Measurements from ENCODE around the gene MBOAT1. TPM values are rescaled to one million over a fixed set of nuclear protein-coding genes. Genes with fewer than 3 reads are reported as not detected.

Gene MBOAT1
- total RNA-seq, 8 experiments from 2014 or later = 0.46 to 3.6 (median 1.4) TPM

GRCh38 chr6:20126102-20126752 is 86.0 kb downstream of the MBOAT1 start:
- no peak overlapping the region for H3K27ac ChIP-seq
- ATAC-seq (replicated peaks in 6 of 8) = no peak
- WGBS, 10 experiments = 50 to 86% (median 77%) methylated on average over 1 to 3 of the region's 3 CpGs; no CpG with 5 or more reads in 1 of the 10 experiments

DNA sequence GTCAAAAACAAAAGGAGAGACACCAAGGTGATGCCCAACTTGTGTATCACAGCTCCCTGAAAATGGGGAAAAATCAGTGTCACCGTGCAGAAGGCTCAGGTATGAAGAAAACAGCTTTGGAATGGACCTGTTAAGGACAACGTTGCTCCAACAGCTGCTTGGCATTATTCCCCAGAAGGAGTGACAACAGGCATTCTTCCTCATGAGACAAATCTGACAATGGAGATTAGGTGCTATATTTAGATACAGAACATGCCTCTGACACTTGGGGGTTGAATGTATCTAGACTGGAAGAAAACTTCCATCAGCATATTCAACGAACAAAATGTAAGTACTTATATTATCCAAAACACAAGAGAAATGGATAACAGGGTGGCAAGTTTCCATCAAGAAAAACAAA is 87.7 kb downstream of the MBOAT1 start:
- ATAC-seq (replicated peaks in 6 of 8) = no peak
- Histone ChIP-seq H3K4me3 (no peak overlapping the region), H3K4me1 (replicated peaks in 1 of 2) (peaks cover 0 to under 1% of the 10 kb centered on the region in 2 donors), H3K27ac (no peak overlapping the region)
- in situ Hi-C loops (cut with MboI; ENCODE audit: low pct_unique_long_range_greater_than_20kb in 2 of 9, low sequenced_read_pairs in 9 of 9, unreplicated experiment in 9 of 9) = no loop called here
- WGBS, 10 experiments = 38 to 100% (median 90%) methylated on average over 1 to 3 of the region's 3 CpGs; no CpG with 5 or more reads in 1 of the 10 experiments

More at GRCh38 chr6:20126102-20126752, 86.0 kb downstream of the MBOAT1 start:
- no peak overlapping the region for H3K4me3 ChIP-seq
- in situ Hi-C loops (cut with MboI; ENCODE audit: low pct_unique_long_range_greater_than_20kb in 2 of 9, low sequenced_read_pairs in 9 of 9, unreplicated experiment in 9 of 9) = no loop called here
- H3K4me1 ChIP-seq (replicated peaks in 1 of 2) = no peaks in the 10 kb centered on the region

DNA sequence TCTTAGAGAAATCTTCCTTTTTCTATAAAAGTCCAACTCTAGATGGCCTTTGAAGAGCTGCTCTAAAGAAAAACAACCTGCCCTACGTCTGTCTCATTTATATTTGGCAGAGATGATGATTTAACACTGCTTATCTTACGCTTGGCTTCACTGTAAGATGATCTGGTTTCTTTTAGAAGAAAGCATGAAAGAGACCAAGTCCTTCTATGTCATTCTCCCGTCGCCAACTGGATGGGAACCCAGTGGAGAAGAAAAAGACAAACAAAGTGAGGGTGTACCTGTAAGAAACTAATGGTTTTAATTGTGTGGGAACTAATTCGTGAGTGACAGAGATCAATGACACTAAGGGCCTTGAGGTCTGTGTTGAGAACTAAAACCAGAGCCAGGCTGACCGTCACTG is 92.8 kb downstream of the MBOAT1 start:
- Histone ChIP-seq H3K4me3 (no peak overlapping the region), H3K27ac (no peak overlapping the region), H3K4me1 (replicated peaks in 1 of 2) (peaks cover 0 to 3% of the 10 kb centered on the region in 2 donors)
- WGBS, 10 experiments = 28 to 81% (median 59%) methylated on average over 1 to 6 of the region's 6 CpGs
- ATAC-seq (replicated peaks in 6 of 8) = no peak
- in situ Hi-C loops (cut with MboI; ENCODE audit: low pct_unique_long_range_greater_than_20kb in 2 of 9, low sequenced_read_pairs in 9 of 9, unreplicated experiment in 9 of 9) = no loop called here

DNA sequence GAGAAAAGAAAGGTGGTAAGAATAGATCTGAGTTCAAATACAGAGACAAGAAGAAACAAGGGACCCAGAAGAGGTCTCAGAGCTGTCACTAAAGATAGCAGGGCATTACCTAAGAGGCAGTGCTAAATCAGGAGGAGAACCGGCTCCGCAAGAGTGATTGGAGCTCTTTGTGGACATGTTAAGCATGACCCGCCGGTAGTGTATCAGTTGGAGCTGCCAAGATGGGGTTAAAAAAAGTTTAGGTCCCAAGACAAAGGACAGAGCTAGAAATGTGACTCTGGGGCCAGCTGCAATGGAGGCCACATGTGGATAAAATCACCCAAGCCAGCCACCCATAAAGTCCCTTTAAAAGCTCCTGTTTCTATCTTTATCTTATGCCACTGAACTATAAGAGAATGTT is 93.4 kb downstream of the MBOAT1 start:
- H3K4me3 ChIP-seq = no peak overlapping the region
- in situ Hi-C loops (cut with MboI; ENCODE audit: low pct_unique_long_range_greater_than_20kb in 2 of 9, low sequenced_read_pairs in 9 of 9, unreplicated experiment in 9 of 9) = no loop called here
- WGBS, 10 experiments = 42 to 100% (median 81%) methylated on average over 1 to 4 of the region's 4 CpGs; no CpG with 5 or more reads in 1 of the 10 experiments
- no peak overlapping the region for H3K27ac ChIP-seq
- no peak for ATAC-seq (replicated peaks in 6 of 8)
- H3K4me1 ChIP-seq (replicated peaks in 1 of 2) = peaks cover 0 to 3% of the 10 kb centered on the region in 2 donors

GRCh38 chr6:20117474-20117873 is 94.8 kb downstream of the MBOAT1 start:
- Histone ChIP-seq H3K27ac (no peak overlapping the region), H3K4me3 (no peak overlapping the region)

DNA sequence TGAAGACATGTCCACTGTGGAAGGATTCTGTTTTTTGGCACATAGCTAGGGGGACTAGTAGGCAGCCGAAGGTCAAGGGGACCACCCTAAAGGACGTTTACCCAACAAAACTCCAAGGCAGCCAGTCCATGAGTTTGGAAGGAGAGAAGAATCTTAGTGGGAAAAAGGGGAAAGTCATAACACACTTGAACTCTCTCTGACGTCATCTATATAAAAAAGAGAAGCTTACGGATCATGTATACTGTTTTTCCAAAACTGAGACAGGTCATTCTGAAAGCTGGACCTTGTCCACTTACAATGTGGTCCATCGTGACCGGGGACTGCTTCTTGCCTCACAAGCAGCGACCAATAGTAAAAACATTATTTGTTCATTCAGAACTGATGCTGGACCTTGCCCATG is 95.5 kb downstream of the MBOAT1 start:
- Histone ChIP-seq H3K4me3 (no peak overlapping the region), H3K4me1 (replicated peaks in 1 of 2) (peaks cover 0 to 3% of the 10 kb centered on the region in 2 donors), H3K27ac (no peak overlapping the region)
- no peak for ATAC-seq (replicated peaks in 6 of 8)
- in situ Hi-C loops (cut with MboI; ENCODE audit: low pct_unique_long_range_greater_than_20kb in 2 of 9, low sequenced_read_pairs in 9 of 9, unreplicated experiment in 9 of 9) = no loop called here
- WGBS, 10 experiments = 54 to 100% (median 84%) methylated on average over 1 to 7 of the region's 7 CpGs; no CpG with 5 or more reads in 2 of the 10 experiments

More at GRCh38 chr6:20117474-20117873, 94.8 kb downstream of the MBOAT1 start:
- WGBS, 10 experiments = 17 to 100% (median 57%) methylated on average over 1 to 3 of the region's 3 CpGs; no CpG with 5 or more reads in 2 of the 10 experiments
- H3K4me1 ChIP-seq (replicated peaks in 1 of 2) = peaks cover 0 to 3% of the 10 kb centered on the region in 2 donors
- in situ Hi-C loops (cut with MboI; ENCODE audit: low pct_unique_long_range_greater_than_20kb in 2 of 9, low sequenced_read_pairs in 9 of 9, unreplicated experiment in 9 of 9) = no loop called here
- ATAC-seq (replicated peaks in 6 of 8) = peak in 1 of 8 experiments; percentile 80

- Histone ChIP-seq H3K27ac (no peak overlapping the region), H3K4me1 (replicated peaks in 1 of 2) (peaks cover 0 to 3% of the 10 kb centered on the region in 2 donors), H3K4me3 (no peak overlapping the region)
- 48 to 96% (median 72%) methylated on average over 2 to 8 of the region's 9 CpGs for WGBS, 10 experiments
- in situ Hi-C loops (cut with MboI; ENCODE audit: low pct_unique_long_range_greater_than_20kb in 2 of 9, low sequenced_read_pairs in 9 of 9, unreplicated experiment in 9 of 9) = no loop called here
- ATAC-seq (replicated peaks in 6 of 8) = peak in 1 of 8 experiments; percentile 65
Observed at GRCh38 chr6:20115246-20115980, 96.9 kb downstream of the MBOAT1 start.

DNA sequence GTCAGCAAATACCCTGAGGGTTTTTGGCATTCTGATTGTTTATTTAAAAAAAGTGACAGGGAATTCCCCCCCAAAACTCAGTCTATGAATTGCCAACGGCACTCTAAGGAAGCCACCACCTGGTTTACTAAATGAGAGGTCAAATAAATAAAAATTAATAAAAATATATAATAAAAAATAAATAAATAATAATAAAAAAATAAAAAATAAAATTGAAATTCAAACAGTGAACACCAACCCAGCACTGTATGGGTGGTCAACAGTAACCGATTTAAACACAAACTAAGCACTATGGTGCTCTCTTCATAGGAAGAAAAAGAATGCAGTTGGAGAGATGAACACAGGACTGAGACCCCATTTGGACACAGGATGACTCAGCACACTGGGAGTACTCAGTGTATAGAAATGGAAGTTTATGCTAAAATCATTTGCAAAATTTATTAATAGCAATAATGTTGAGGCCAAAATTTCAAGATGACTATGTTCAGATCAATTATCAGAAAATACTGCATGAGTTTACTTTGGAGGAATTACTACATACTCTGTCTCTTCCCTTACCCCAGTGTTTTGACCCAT is 98.5 kb downstream of the MBOAT1 start:
- WGBS, 10 experiments = 69 to 100% (median 85%) methylated on average over 1 to 2 of the region's 2 CpGs
- Histone ChIP-seq H3K4me1 (replicated peaks in 1 of 2) (no peaks in the 10 kb centered on the region), H3K27ac (no peak overlapping the region), H3K4me3 (no peak overlapping the region)
- no peak for ATAC-seq (replicated peaks in 6 of 8)
- in situ Hi-C loops (cut with MboI; ENCODE audit: low pct_unique_long_range_greater_than_20kb in 2 of 9, low sequenced_read_pairs in 9 of 9, unreplicated experiment in 9 of 9) = no loop called here

GRCh38 chr6:20112841-20113240 is 99.4 kb downstream of the MBOAT1 start:
- 75 to 100% (median 93%) methylated on average over 1 to 5 of the region's 5 CpGs; no CpG with 5 or more reads in 2 of the 10 experiments for WGBS, 10 experiments
- no peak overlapping the region for H3K4me3 ChIP-seq
- H3K4me1 ChIP-seq (replicated peaks in 1 of 2) = no peaks in the 10 kb centered on the region
- no peak for ATAC-seq (replicated peaks in 6 of 8)
- no peak overlapping the region for H3K27ac ChIP-seq
- in situ Hi-C loops (cut with MboI; ENCODE audit: low pct_unique_long_range_greater_than_20kb in 2 of 9, low sequenced_read_pairs in 9 of 9, unreplicated experiment in 9 of 9) = no loop called here

GRCh38 chr6:20112241-20112640 is 100.0 kb downstream of the MBOAT1 start:
- no peaks in the 10 kb centered on the region for H3K4me1 ChIP-seq (replicated peaks in 1 of 2)
- H3K4me3 ChIP-seq = no peak overlapping the region
- no peak for ATAC-seq (replicated peaks in 6 of 8)
- no peak overlapping the region for H3K27ac ChIP-seq
- in situ Hi-C loops (cut with MboI; ENCODE audit: low pct_unique_long_range_greater_than_20kb in 2 of 9, low sequenced_read_pairs in 9 of 9, unreplicated experiment in 9 of 9) = no loop called here
- 67 to 100% (median 87%) methylated on average over 1 to 5 of the region's 5 CpGs; no CpG with 5 or more reads in 3 of the 10 experiments for whole genome bisulfite sequencing, 10 experiments

GRCh38 chr6:20110478-20110877 is 101.8 kb downstream of the MBOAT1 start:
- H3K4me3 ChIP-seq = no peak overlapping the region
- in situ Hi-C loops (cut with MboI; ENCODE audit: low pct_unique_long_range_greater_than_20kb in 2 of 9, low sequenced_read_pairs in 9 of 9, unreplicated experiment in 9 of 9) = no loop called here
- no peak for ATAC-seq (replicated peaks in 6 of 8)
- no peaks in the 10 kb centered on the region for H3K4me1 ChIP-seq (replicated peaks in 1 of 2)
- no peak overlapping the region for H3K27ac ChIP-seq

DNA sequence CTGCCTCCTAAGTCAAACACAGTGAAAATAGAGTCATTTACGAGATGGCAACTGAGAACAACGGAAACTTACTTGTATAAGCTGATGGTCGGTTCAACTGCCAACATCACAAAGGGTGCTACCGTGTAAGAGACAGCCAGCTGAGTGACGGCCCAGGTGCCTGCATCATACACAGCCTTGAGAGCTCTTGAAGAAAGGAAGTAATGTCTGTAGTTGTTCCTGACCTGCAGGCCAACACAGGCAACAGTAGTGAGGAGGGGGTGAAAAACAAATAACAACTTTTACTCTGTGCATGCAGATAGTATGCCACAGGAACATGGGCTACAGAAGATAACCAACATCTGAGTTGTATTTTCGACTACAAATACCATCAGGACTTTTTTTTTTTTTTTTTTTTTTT is 102.7 kb downstream of the MBOAT1 start:
- WGBS, 10 experiments = 70 to 100% (median 81%) methylated on average over 1 to 6 of the region's 6 CpGs; no CpG with 5 or more reads in 4 of the 10 experiments
- in situ Hi-C loops (cut with MboI; ENCODE audit: low pct_unique_long_range_greater_than_20kb in 2 of 9, low sequenced_read_pairs in 9 of 9, unreplicated experiment in 9 of 9) = no loop called here
- Histone ChIP-seq H3K4me1 (replicated peaks in 1 of 2) (no peaks in the 10 kb centered on the region), H3K4me3 (no peak overlapping the region), H3K27ac (no peak overlapping the region)
- ATAC-seq (replicated peaks in 6 of 8) = no peak

DNA sequence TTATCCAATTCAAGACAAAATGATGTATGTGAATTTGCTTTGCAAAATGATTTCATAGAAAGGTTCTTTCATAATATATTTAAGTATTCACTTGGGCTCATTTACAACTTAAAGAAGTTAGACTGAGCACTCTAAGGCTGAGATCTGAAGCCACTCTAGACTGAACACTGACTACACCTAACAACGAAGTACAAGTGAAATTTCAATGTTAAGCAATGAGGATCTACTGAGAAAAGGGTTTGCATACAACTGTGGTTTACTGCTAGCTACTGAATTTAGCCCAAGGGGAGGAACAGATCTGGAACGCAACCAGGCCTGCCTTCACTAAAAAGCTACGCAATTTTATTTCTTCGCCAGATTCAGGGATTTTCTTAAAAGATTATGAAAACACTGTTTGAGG is 106.4 kb downstream of the MBOAT1 start:
- Histone ChIP-seq H3K4me1 (replicated peaks in 1 of 2) (no peaks in the 10 kb centered on the region), H3K4me3 (no peak overlapping the region), H3K27ac (no peak overlapping the region)
- 20 to 94% (median 86%) methylated on average over 2 to 4 of the region's 4 CpGs for WGBS, 10 experiments
- in situ Hi-C loops (cut with MboI; ENCODE audit: low pct_unique_long_range_greater_than_20kb in 2 of 9, low sequenced_read_pairs in 9 of 9, unreplicated experiment in 9 of 9) = no loop called here
- peak in 3 of 8 experiments; percentile 50 to 87 (median 83) for ATAC-seq (replicated peaks in 6 of 8)

All from motor neuron (in vitro differentiated cells).